Endothelial cell of umbilical vein (primary cell): ENCODE measurements around the gene PDE10A. TPM values are rescaled to one million over a fixed set of nuclear protein-coding genes. Genes with fewer than 3 reads are reported as not detected.
A peak's percentile ranks its signal among the peaks of the same experiment; 100 is the strongest.
"Not testable (repeated sequence)": the region's sequence is repeated elsewhere in the genome, so short reads cannot be mapped to it uniquely, and the experiment has no call there.

Experiments used
- BruUV-seq: library from RNA; stranded (reverse); fragments of 400-500 nt; replicated peaks from 2 replicates; lab custom pipeline; 2021; lab: Mats Ljungman, UMichigan
- CTCF ChIA-PET: fragments of 300-600, 350-600 bp; sonication (Branson Sonifier 250); formaldehyde crosslinking; loops from one replicate; lab custom pipeline; 2021; ENCODE audit warnings: antibody characterized with exemption, inconsistent platforms; lab: Charles Lee
- POLR2A ChIA-PET: fragments of 300-600, 350-600 bp; sonication (Branson Sonifier 250); formaldehyde crosslinking; loops from one replicate; lab custom pipeline; 2021; ENCODE audit warnings: antibody characterized with exemption, inconsistent platforms; lab: Charles Lee
- DNase-seq: peaks from one replicate; pipeline ENCODE4 v3.0.0-alpha.2; 2011; ENCODE audit warnings: low read depth, low spot score
- FAIRE-seq: peaks from 2 replicates; lab custom pipeline; 2011; peaks lifted over from hg19 to GRCh38; lab: Jason Lieb, UNC
- H2AFZ ChIP-seq: 2 replicates; pipeline ENCODE4 v1.6.0; 2012; ENCODE audit warnings: low read depth, low read length, control low read depth, inconsistent platforms
- H3K27ac ChIP-seq: 2 replicates; pipeline ENCODE4 v1.5.1; 2011; ENCODE audit warnings: low read depth, mild to moderate bottlenecking, control low read depth, low read length, moderate library complexity; ENCODE audit not compliant: insufficient read depth
- H3K27me3 ChIP-seq, 2 experiments: 2 replicates each; pipeline versions ENCODE4 v1.6.0 to v1.6.1; 2011; ENCODE audit warnings: low read length in 2 of 2, mixed read lengths in 1 of 2; ENCODE audit not compliant: control insufficient read depth in 2 of 2, insufficient read depth in 2 of 2
- H3K36me3 ChIP-seq, 2 experiments: 2 replicates in 1 of 2; 3 replicates in 1 of 2; pipeline ENCODE4 v1.5.1; 2011; ENCODE audit warnings: low read length in 2 of 2, mild to moderate bottlenecking in 1 of 2, moderate library complexity in 1 of 2; ENCODE audit not compliant: control insufficient read depth in 2 of 2, insufficient read depth in 2 of 2; ENCODE audit errors: extremely low read depth in 1 of 2
- H3K4me1 ChIP-seq: 3 replicates; pipeline ENCODE4 v1.5.1; 2011; ENCODE audit warnings: mild to moderate bottlenecking, low read length; ENCODE audit not compliant: control insufficient read depth, insufficient read depth; ENCODE audit errors: extremely low read depth
- H3K4me2 ChIP-seq: 2 replicates; pipeline ENCODE4 v1.6.1; 2011; ENCODE audit warnings: low read length, control low read depth, mixed read lengths; ENCODE audit not compliant: insufficient read depth
- H3K4me3 ChIP-seq, 3 experiments: fragments of 200-600 bp in 1 of 3; sonication (generic), shearing (Covaris generic) in 1 of 3; replicated peaks in 1 of 3; 2 replicates each; pipeline ENCODE4 v1.5.1; 2011 to 2016; ENCODE audit warnings: control low read depth in 3 of 3, low read length in 3 of 3, mild to moderate bottlenecking in 2 of 3, inconsistent platforms in 1 of 3, low read depth in 1 of 3, moderate library complexity in 1 of 3; ENCODE audit not compliant: insufficient read depth in 1 of 3
- H3K79me2 ChIP-seq: 2 replicates; pipeline ENCODE4 v1.6.0; 2012; ENCODE audit warnings: low read length, inconsistent platforms; ENCODE audit not compliant: control insufficient read depth, insufficient read depth
- H3K9ac ChIP-seq: replicated peaks from 2 replicates; pipeline ENCODE3; 2011; ENCODE audit warnings: low read length, control low read depth; ENCODE audit not compliant: insufficient read depth; ENCODE audit errors: extremely low read depth
- H3K9me1 ChIP-seq: replicated peaks from 3 replicates; pipeline ENCODE4 v1.6.0; 2011; ENCODE audit warnings: mild to moderate bottlenecking, low read length; ENCODE audit not compliant: control insufficient read depth, insufficient read depth; ENCODE audit errors: extremely low read depth
- H3K9me3 ChIP-seq: replicated peaks from 2 replicates; pipeline ENCODE4 v1.5.1; 2012; ENCODE audit warnings: low read length, inconsistent platforms; ENCODE audit not compliant: control insufficient read depth, insufficient read depth
- H4K20me1 ChIP-seq: replicated peaks from 2 replicates; pipeline ENCODE3; 2011; ENCODE audit warnings: mild to moderate bottlenecking, low read length; ENCODE audit not compliant: control insufficient read depth, insufficient read depth; ENCODE audit errors: extremely low read depth
- CTCF ChIP-seq, 2 donors: IDR thresholded peaks; 1 replicate in 1 of 2; 2 replicates in 1 of 2; pipeline ENCODE4 v1.5.1; 2011; ENCODE audit warnings: low read length in 2 of 2, mild to moderate bottlenecking in 2 of 2, moderate library complexity in 2 of 2, control low read depth in 1 of 2, inconsistent platforms in 1 of 2, low read depth in 1 of 2; ENCODE audit not compliant: insufficient read depth in 1 of 2; ENCODE audit errors: extremely low read depth in 1 of 2
- EZH2 ChIP-seq: IDR thresholded peaks from 2 replicates; pipeline ENCODE4 v1.6.1; 2012; ENCODE audit warnings: borderline replicate concordance, low read depth, mild to moderate bottlenecking, moderate library complexity, low read length, inconsistent platforms; ENCODE audit not compliant: severe bottlenecking
- FOS ChIP-seq: IDR thresholded peaks from 2 replicates; pipeline ENCODE4 v1.6.1; 2011; ENCODE audit warnings: mild to moderate bottlenecking, low read length, moderate library complexity, borderline replicate concordance; ENCODE audit not compliant: insufficient read depth
- GATA2 ChIP-seq: IDR thresholded peaks from 2 replicates; pipeline ENCODE4 v1.7.0; 2011; ENCODE audit warnings: low read depth, mild to moderate bottlenecking, moderate library complexity, mixed read lengths, low read length; ENCODE audit not compliant: insufficient read length, insufficient read depth
- JUN ChIP-seq: IDR thresholded peaks from 2 replicates; pipeline ENCODE4 v1.6.1; 2011; ENCODE audit warnings: borderline replicate concordance, low read depth; ENCODE audit not compliant: insufficient read length, insufficient read depth
- MAX ChIP-seq: IDR thresholded peaks from 2 replicates; pipeline ENCODE4 v1.6.1; 2011; ENCODE audit not compliant: insufficient read depth, insufficient read length
- MYC ChIP-seq: IDR thresholded peaks from one replicate; pipeline ENCODE4 v1.6.1; 2011; ENCODE audit warnings: mild to moderate bottlenecking, low read depth, low read length
- POLR2A ChIP-seq: IDR thresholded peaks from 2 replicates; pipeline ENCODE4 v1.6.1; 2012; ENCODE audit warnings: low read depth, mild to moderate bottlenecking, control low read depth, low read length
- POLR2AphosphoS5 ChIP-seq: IDR thresholded peaks from 2 replicates; pipeline ENCODE4 v1.6.1; 2012; ENCODE audit warnings: low read depth, mild to moderate bottlenecking, control low read depth, low read length, moderate library complexity; ENCODE audit not compliant: insufficient read depth
- dilution Hi-C: fragments of 300-500 bp; cut with MboI; formaldehyde crosslinking; loops from one replicate; pipeline ENCODE4 v1.15.0; 2019; ENCODE audit warnings: low sequenced_read_pairs; ENCODE audit not compliant: extremely low pct_ligation_motif_present
- intact Hi-C: fragments of 100-400 bp; cut with micrococcal nuclease; formaldehyde crosslinking; loops from one replicate; pipeline ENCODE4 v1.10.0; 2022
- polyA plus RNA-seq, 4 experiments: library from polyadenylated mRNA; depleted of rRNA in 3 of 4; stranded (reverse) in 3 of 4; unstranded in 1 of 4; fragments of >200 nt; gene quantifications; 2 replicates each; pipeline versions ENCODE4 v1.2.1 to v1.2.3, GENCODE V29; 2011 to 2012; ENCODE audit warnings: missing spikeins in 1 of 4
- total RNA-seq: library from RNA; stranded (reverse); gene quantifications from 2 replicates; pipeline ENCODE4 v1.2.3, GENCODE V29; 2021

PDE10A gene
- total and polyA plus RNA-seq, 2 donors (not counting 3 experiments of a cell fraction or from before 2014, with no cell fraction given), result 0.86 to 2.9 TPM

- CTCF ChIA-PET, result interaction anchor here (0.9 to 6.0 kb wide), 4 partner anchors 11 to 194 kb away, joined by 3 to 48 read pairs (median 4); no protein-coding TSS in a partner anchor
- H3K27ac ChIP-seq, H2AFZ ChIP-seq, H3K36me3 ChIP-seq, H3K4me3 ChIP-seq, H3K27me3 ChIP-seq, H3K79me2 ChIP-seq, H3K4me2 ChIP-seq, H3K4me1 ChIP-seq, dilution Hi-C loops, FAIRE-seq, intact Hi-C loops, POLR2A ChIA-PET, BruUV-seq, H4K20me1 ChIP-seq, H3K9me1 ChIP-seq, H3K9me3 ChIP-seq, H3K9ac ChIP-seq: not testable (repeated sequence)
- peak; percentile 24 for DNase-seq
These were observed 203.3 kb downstream of the PDE10A start for GRCh38 chr6:165459605-165460301.

GRCh38 chr6:165458134-165458533 is 204.9 kb downstream of the PDE10A start:
- no peak for FAIRE-seq
- CTCF ChIA-PET, result interaction anchor here (1.1 to 6.0 kb wide), 3 partner anchors 9 to 272 kb away, joined by 3 to 48 read pairs (median 3); no protein-coding TSS in a partner anchor

More at GRCh38 chr6:165458134-165458533, 204.9 kb downstream of the PDE10A start:
- POLR2A ChIA-PET, result no interaction called here
- DNase-seq, result no peak
- Histone ChIP-seq H3K9me1 (no peaks in the 10 kb centered on the region), H4K20me1 (no peaks in the 10 kb centered on the region), H3K9me3 (no peaks in the 10 kb centered on the region), H3K36me3 (no peaks in the 10 kb centered on the region), H3K4me1 (no peaks in the 10 kb centered on the region), H2AFZ (no peak overlapping the region), H3K79me2 (no peaks in the 10 kb centered on the region), H3K4me3 (no peak overlapping the region), H3K27ac (no peak overlapping the region), H3K9ac (no peak overlapping the region), H3K4me2 (no peak overlapping the region), H3K27me3 (no peaks in the 10 kb centered on the region)
- no peak for TF ChIP-seq JUN
- no peak for TF ChIP-seq POLR2A
- TF ChIP-seq CTCF (IDR thresholded peaks at IDR 0.05; ENCODE audit: extremely low read depth in 1 of 2, insufficient read depth in 1 of 2, low read depth in 1 of 2, low read length in 2 of 2), result no peak
- TF ChIP-seq EZH2, result no peak
- no peak for TF ChIP-seq POLR2AphosphoS5
- no peak for TF ChIP-seq FOS
- no peak for TF ChIP-seq MAX
- no peak for TF ChIP-seq GATA2
- no peak for TF ChIP-seq MYC
- dilution Hi-C loops, result no loop called here
- BruUV-seq, result no TSS peak
- intact Hi-C loops, result no loop called here
